GM12874 (cell line): ENCODE data around the gene KAT2A.

Source experiments
- CTCF ChIP-seq: IDR thresholded peaks from 2 replicates; pipeline ENCODE4 v1.5.1; 2011; ENCODE audit warnings: low read depth, mild to moderate bottlenecking, control low read depth, low read length, moderate library complexity; ENCODE audit not compliant: insufficient read depth

The KAT2A gene

DNA sequence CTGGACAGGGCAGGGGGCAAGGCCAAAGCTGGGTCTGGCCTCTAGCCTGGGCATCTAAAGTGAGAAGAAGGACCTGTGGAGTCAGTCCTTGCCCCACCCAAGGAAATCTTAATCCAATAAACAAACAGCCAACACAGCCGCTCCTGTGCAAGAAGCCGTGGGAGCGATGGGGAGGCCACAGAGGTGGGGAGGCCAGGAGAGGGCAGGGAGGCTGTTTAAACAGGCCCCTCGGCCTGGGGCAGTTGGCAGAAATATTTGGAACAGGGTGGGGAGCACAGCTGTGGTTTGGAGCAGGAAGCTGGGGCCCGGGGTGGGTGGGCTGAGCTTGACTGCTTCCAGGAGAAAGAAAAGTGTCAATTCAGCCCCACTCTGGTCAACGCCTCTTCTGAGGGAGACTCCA, 28.2 kb downstream of the KAT2A start:
- TF ChIP-seq CTCF: no peak

- no peak for TF ChIP-seq CTCF
Measured at GRCh38 chr17:42090964-42091790, 30.0 kb downstream of the KAT2A start.

DNA sequence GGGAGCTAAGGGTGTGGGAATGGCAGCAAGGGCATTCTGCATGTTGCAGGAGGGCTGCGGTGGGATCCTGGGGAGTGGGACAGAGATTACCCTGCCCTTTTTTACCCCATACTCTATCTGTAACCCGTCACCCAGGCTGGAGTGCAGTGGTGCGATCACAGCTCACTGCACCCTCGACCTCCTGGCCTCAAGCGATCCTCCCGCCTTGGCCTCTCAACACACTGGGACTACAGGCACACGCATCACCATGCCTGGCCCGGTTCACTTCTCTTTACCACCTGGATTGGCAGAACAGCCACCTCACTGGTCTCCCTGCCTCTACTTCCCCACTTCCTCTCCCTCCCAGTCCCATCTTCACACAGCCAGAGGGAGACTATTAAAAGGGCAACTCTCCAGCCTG, 32.4 kb downstream of the KAT2A start:
- TF ChIP-seq CTCF: no peak

DNA sequence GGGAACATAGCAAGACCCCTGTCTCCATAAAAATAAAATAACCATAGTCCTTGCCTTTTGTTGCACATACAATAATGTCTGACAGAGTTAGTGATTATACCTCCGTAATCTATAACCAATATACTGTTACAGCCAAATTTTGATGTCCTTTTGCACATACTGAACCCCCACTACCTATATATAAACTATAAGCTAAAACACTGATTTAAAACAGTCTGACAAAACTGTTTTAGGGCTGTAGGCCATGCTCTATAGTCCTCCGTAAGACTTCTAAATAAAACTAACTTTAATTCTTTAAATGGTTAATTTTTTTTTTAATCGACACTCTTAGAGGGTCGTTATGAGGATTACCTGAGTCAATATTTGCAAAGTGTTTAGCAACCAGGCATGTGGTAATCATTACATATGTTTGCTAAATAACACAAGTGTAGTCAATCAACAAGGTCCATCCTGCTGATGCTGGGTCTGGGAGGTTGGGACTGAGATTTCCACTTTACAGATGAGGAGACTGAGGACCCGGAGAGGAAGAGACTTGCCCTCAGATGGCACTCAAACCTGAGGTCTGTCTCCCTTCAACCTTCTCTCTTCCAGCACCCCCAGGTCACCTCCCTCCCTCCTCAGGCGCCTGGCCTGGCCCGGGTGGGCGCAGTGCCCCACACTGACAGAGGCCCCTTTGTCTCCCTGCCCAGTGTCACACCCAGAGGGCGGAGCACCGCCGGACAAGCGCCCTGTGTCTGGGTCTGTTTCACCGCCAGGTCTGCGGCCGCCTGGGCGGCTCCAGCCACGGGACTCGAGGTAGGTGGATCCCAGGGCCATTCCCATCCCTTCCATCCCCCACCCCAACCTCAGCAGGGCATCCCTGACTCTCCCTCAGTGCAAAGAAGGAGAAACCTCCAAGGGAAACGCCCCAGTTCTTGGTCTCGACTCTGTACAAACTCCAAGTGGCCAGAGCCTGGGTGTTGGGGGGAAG, 33.1 kb downstream of the KAT2A start:
- no peak for TF ChIP-seq CTCF

- no peak for TF ChIP-seq CTCF
Measured at GRCh38 chr17:42087042-42087701, 34.0 kb downstream of the KAT2A start.

- TF ChIP-seq CTCF: no peak
Measured at GRCh38 chr17:42081516-42082129, 39.5 kb downstream of the KAT2A start.
